ENCODE results near the gene PAX6. TPM values are rescaled to one million over a fixed set of nuclear protein-coding genes. Genes with fewer than 3 reads are reported as not detected.

PAX6 gene
- polyA plus RNA-seq, 2 of the 4 experiments (the other 2 are of a cell fraction): 1.8 to 2.0 TPM

- TF ChIP-seq HMGXB4 (CRISPR knock-in tag; IDR thresholded peaks at IDR 0.05; ENCODE audit: borderline replicate concordance): no peak
Measured at GRCh38 chr11:31818425-31818755, 7.3 kb upstream of the PAX6 start (continued).

- no peak for DNase-seq (ENCODE audit: low read depth in 1 of 2, low spot score in 1 of 2)
- CTCF ChIA-PET: interaction anchor here (0.6 to 1.7 kb wide), 4 partner anchors 27 to 477 kb away, joined by 3 to 5 read pairs (median 3); no protein-coding TSS in a partner anchor
- WGBS (ENCODE audit: missing lambda C conversion rate): 94% methylated on average over 40 of the region's 58 CpGs
- no peak for FAIRE-seq
- Histone ChIP-seq H3K27ac (no peak overlapping the region), H3K4me3 (no peak overlapping the region), H3K4me2 (0 out of 3 replicates have a peak overlapping the region, but pooled peaks have one; percentile 75), H3K4me1 (no peaks in the 10 kb centered on the region), H3K9me3 (no peaks in the 10 kb centered on the region)
- TF ChIP-seq MAZ (IDR thresholded peaks at IDR 0.05; ENCODE audit: borderline replicate concordance, low read depth, low read length): no peak
- no peak for ATAC-seq
- POLR2A ChIA-PET: no interaction called here
Measured at GRCh38 chr11:31817621-31818424, 6.7 kb upstream of the PAX6 start.

GRCh38 chr11:31817054-31817620 is 6.0 kb upstream of the PAX6 start:
- no peaks in the 10 kb centered on the region for H3K4me1 ChIP-seq
- DNase-seq (ENCODE audit: low read depth in 1 of 2, low spot score in 1 of 2): no peak
- peak overlapping the region; percentile 75 for H3K4me2 ChIP-seq
- ATAC-seq: peak in 1 of 2 experiments; percentile 35; a peak in 3 of 6 replicates
- no peak for FAIRE-seq
- ChIA-PET CTCF (interaction anchor here (0.6 to 1.7 kb wide), 5 partner anchors 27 to 476 kb away, joined by 3 to 5 read pairs (median 3); no protein-coding TSS in a partner anchor), POLR2A (no interaction called here)
- whole genome bisulfite sequencing (ENCODE audit: missing lambda C conversion rate): 73% methylated on average over 48 of the region's 48 CpGs
- H3K9me3 ChIP-seq: no peaks in the 10 kb centered on the region
- TF ChIP-seq JUNB (IDR thresholded peaks at IDR 0.05) (no peak), MAZ (IDR thresholded peaks at IDR 0.05; ENCODE audit: borderline replicate concordance, low read depth, low read length) (no peak), CTCF (IDR thresholded peaks at IDR 0.05) (no peak), BHLHE40 (IDR thresholded peaks at IDR 0.05; ENCODE audit: low read depth, low read length) (no peak), ZC3H11A (IDR thresholded peaks at IDR 0.05) (no peak)
- peak overlapping the region in 1 of 2 experiments; percentile 38; a peak in 2 of 6 replicates for H3K27ac ChIP-seq
- peak overlapping the region; percentile 38 for H3K4me3 ChIP-seq

- POLR2A ChIA-PET: no interaction called here
- WGBS (ENCODE audit: missing lambda C conversion rate): 72% methylated on average over 34 of the region's 40 CpGs
- no peaks in the 10 kb centered on the region for H3K9me3 ChIP-seq
- no peak for DNase-seq (ENCODE audit: low read depth in 1 of 2, low spot score in 1 of 2)
- FAIRE-seq: no peak
- no peaks in the 10 kb centered on the region for H3K4me1 ChIP-seq
- CTCF ChIA-PET: interaction anchor here (0.8 to 1.7 kb wide), 4 partner anchors 26 to 175 kb away, joined by 3 to 5 read pairs (median 3); no protein-coding TSS in a partner anchor
- no peak for TF ChIP-seq CBX2 (IDR thresholded peaks at IDR 0.05; ENCODE audit: borderline replicate concordance, low read depth)
- no peak for TF ChIP-seq RFX5 (IDR thresholded peaks at IDR 0.05)
- no peak for TF ChIP-seq POLR2AphosphoS2 (conservative IDR thresholded peaks at IDR 0.05; ENCODE audit: low read length)
- TF ChIP-seq BCL3 (IDR thresholded peaks at IDR 0.05): no peak
- no peak for TF ChIP-seq MYC (IDR thresholded peaks at IDR 0.05; ENCODE audit: borderline replicate concordance, low read length)
- no peak for TF ChIP-seq GATA3 (IDR thresholded peaks at IDR 0.05; ENCODE audit: borderline replicate concordance)
- no peak for TF ChIP-seq ZFP36 (IDR thresholded peaks at IDR 0.05; ENCODE audit: borderline replicate concordance, partially characterized antibody)
- no peak for TF ChIP-seq RCOR1 (IDR thresholded peaks at IDR 0.05; ENCODE audit: low read depth, low read length)
- TF ChIP-seq JUNB (IDR thresholded peaks at IDR 0.05): no peak
- no peak for TF ChIP-seq MAX (IDR thresholded peaks at IDR 0.05)
- TF ChIP-seq HOXB13 (CRISPR knock-in tag; IDR thresholded peaks at IDR 0.05; ENCODE audit: low read depth): no peak
- ATAC-seq: peak in 1 of 2 experiments; percentile 11; a peak in 2 of 6 replicates
- peak overlapping the region in 1 of 2 experiments; percentile 38; a peak in 2 of 6 replicates for H3K27ac ChIP-seq
- H3K4me3 ChIP-seq: peak overlapping the region; percentile 38
- H3K4me2 ChIP-seq: peak overlapping the region; percentile 75
Measured at GRCh38 chr11:31816468-31817053, 5.4 kb upstream of the PAX6 start.
